Dedifferentiated amniotic fluid mesenchymal stem cell (primary cell): ENCODE results near the gene SPATA3.
"Not testable (repeated sequence)": the region's sequence is repeated elsewhere in the genome, so short reads cannot be mapped to it uniquely, and the experiment has no call there.

Experiments used
- DNase-seq: peaks from one replicate; pipeline ENCODE4 v3.0.0-alpha.2; 2016; ENCODE audit errors: extremely low spot score

Gene SPATA3

DNA sequence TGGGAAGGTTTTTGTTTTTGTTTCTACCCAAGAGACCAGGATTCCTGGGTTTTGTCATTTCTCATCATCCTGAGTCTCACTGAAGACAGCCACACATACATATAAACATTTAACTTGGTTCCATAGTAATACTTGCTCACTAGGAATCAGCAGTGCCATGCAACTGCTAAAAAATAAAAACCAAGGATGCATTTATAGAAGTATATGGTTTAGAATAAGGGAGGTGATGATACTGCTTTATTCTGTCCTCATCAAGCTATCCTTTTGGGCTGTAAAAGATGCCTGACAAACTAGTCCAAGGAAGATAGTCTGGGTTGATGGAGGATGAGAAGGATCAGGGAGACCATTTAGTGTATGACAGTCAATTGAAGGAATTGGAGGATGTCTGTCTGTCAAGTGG lies 740 bp downstream of the SPATA3 start:
- no peak for DNase-seq

DNA sequence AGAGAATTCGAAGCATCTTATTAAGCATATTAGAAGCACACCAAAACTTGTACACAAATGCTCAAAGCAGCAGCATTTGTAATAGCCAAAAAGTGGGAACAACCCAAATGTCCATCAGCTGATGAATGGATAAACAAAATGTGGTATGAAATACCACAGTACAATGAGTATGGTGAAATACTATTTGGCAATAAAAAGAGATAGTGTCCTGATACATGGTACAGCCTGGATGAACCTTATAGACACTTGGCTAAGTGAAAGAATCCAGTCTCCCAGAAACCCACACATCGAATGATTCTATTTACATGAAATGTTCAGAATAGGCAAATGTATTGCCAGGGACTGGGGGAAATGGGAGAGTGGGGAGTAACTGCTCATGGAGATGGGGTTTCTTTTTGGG lies 3.0 kb downstream of the SPATA3 start:
- no peak for DNase-seq

DNA sequence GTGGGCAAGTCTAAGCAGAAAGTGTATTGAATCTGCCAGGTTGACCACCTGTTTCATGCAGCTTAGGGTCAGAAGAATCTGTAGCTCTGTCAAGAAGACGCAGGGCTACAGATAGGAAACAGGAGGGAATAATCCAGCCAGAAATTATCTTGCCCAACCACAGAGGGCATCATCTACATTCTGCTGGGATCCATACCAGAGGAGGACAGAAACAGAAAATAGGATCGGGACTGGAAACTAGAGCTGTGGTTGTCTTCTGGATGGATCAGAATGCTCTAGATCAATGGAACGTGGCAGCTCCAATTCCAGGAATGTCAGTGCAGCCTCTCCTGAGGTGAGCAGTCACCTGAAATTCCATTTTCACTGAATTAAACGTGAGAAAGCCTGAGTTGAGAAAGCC lies 3.6 kb downstream of the SPATA3 start:
- DNase-seq: no peak

DNA sequence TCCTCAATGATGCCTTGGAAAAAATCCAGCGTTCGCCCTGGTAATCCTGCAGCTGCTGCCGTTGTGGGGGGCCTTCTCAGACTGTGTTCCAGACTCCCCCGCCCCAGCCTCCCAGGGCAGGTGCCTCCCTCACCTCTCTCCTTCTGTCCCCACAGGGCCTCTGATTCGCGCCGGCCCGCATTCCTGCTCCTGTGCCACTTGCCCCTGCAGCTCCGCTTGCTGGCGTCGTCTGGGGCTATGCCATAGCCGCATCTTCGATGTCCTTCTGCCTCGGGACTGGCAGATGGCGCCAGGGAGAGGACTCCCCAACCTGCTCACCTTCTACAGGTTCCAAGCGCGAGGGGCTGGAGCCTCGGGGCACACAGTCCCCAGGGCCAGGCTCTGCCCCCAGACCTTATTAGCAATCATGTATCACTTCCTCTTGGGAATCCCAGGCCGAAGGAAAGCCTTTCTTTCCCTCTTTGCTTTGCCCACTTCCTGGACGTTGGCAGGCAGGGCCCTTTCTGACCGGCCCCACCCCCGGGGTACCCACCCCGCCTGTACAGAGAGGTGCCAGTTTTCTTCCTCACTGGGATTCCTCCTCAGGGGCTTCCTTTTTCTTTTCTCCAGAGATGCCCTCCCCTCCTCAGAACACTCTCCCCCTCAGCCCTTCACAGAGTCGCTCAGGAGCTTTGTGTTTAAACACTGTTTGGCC lies 4.4 kb downstream of the SPATA3 start:
- no peak for DNase-seq

DNA sequence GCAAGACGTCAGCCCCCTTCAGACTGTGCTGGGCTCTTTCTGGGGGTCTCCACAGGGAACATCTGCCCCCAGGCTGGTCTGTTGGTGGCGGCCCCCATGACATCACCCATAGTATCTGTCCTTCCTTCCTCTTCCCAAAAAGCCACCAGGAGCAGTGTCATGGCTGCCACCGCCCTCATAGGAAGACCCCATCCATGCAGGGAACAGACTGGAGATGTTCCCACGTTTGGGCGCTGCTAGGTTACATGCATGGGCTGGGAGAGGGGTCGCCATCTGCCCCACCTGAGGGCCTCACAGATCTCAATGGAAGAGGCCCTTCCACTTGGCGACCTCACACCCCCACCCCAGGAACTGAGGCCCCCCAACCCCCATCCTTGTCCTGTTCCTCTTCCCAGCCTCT lies 5.1 kb downstream of the SPATA3 start:
- DNase-seq: no peak

DNA sequence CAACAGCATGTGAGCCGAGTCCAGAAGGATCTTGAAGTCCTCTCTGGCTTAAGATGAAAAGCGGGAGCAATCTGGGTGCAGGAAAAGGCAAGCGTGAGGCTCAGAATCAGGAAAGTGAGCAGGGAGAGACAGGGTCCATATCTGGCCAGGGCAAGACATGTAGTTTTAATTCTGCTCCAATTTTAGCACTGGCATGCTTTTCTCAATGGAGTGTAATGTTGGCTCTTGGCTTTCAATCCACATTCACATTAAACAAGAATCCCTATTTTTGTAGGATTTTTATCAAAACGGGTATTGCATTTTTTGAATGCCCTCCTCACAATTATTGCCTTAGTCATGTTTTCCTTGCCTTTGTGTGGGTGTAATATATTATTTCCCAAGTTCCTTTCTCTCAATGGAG lies 6.0 kb downstream of the SPATA3 start:
- DNase-seq: no peak

DNA sequence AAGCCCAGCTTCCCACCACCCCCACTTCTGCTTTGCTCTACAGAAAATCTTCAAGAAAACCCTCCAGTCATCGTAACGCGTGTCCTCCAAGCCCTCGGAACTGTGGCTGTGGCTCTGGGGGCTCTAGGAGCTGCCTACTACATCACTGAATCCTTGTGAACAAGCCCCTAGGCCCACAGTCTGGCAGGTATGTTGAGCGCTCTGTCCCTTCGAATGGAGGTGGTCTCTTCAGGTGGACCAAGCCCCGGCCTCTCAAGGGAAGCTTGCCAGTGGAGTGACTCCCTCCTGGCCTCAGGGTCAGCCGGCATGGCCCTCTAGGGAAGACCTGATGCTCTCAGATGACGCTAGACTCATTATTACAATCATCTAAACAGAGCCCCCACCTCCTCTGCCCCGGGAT lies 6.7 kb downstream of the SPATA3 start:
- DNase-seq: no peak

DNA sequence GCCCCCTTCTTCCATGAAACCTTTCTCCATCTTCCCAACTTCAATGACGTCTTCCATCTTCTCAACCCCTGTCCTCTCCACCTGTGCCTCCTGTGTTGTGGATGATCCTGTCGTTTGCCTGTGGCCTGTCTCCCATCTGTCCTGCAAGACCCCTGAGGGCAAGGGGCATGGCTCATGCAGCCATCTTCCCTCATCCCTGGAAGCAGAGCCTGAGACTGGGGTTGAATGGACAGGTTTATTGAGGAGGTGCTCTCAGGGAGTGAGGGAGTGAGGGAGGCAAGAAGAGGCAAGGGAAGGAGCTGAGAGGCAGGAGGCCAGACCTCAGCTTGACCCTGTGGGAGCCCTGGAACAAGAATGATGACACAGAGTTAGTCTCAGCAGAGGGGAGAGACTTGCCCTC lies 7.3 kb downstream of the SPATA3 start:
- no peak for DNase-seq

DNA sequence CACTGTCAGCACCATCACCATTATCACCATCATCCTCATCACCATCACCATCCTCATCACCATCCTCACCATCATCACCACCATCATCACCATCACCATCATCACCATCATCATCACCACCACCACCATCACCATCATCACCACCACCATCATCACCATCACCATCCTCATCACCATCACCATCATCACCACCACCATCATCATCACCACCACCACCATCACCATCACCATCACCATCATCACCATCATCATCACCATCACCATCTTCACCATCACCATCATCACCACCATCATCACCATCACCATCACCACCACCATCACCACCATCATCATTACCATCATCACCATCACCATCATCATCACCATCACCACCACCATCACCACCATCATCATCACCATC lies 9.0 kb downstream of the SPATA3 start:
- DNase-seq: not testable (repeated sequence)

DNA sequence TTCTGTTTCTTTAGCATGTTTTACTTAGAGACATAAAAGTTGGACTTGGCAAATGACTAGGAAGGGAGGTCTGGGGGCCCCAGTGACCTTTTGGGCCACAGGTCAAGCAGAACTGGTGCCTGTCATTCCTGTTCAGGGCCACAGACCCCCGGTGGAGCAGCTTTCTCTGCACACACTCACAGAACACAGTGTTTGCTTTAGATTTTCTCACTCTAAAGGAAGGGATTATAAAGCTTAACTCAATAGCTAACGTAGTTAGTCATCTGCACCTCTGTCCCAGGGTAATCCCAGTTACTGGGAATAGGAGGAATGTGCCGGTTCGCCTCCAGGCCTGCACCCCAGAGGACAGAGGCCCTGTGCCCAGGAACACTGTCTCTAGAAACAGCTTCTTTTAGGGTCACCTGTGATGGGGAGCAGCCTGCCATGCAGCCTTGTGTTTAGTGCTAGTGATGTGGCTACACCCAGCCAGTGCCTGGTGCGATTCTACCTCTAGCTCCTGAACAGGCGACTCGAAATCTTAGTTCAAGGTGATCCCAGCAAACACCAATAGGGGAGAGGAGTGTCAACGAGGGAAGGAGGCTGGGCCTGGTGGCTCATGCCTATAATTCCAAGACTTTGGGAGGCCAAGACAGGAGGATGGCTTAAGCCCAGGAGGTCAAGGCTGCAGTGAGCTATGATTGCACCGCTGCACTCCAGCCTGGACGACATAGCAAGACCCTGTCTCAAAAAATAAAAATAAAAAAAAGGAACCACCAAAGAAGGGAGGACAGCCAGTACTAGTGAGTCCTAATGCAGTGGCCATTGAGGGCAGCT lies 11.6 kb downstream of the SPATA3 start:
- DNase-seq: no peak

DNA sequence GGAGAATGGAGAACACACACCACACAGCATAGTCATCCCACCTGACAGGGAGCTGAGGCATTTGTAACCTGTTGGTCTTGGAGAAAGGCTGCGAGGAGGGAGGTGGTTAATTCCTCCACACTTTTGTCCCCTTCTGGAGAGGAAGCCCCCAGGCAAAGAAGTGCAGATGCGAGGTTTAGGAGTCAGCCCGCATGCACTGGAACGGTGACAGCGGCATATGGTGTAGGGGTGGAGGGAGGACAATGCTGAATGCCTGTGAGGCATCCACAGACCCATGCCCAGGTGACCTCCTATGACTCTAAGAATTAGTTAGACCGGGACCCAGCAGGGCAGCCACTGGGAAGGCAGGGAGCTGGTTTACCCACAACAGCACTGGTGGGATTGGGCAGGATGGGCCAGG lies 12.2 kb downstream of the SPATA3 start:
- no peak for DNase-seq

DNA sequence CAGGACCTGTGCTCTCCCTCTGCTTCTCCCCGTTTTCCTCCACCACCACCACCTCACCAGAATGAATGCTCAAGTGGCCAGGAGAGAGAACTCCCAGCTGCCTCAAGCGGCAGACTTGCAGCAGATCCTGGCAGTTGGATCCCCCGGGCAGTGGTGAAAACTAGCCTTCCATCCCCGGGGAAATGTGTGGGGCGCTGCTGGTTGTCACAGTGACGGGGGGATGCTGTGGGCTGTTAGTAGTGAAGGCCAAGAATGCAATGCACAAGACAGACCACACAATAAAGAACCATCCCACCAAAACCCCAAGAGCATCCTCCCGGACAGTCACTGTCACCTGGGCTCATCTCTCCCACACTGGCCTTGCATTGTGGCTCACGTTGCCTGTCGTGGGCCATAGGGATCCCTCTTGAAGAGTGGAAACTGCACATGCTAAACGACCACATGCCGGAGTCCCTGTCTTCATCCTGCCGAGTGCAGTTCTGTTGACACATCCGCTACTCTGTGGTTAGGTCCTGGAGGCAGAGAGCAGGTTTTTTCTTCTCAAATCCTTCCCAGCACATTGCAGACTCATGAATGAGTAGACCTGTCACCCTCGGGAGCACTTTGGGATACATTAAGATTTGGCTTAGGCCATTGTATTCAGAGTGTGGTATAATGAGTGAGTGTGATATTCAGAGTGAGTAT lies 13.5 kb downstream of the SPATA3 start:
- no peak for DNase-seq

DNA sequence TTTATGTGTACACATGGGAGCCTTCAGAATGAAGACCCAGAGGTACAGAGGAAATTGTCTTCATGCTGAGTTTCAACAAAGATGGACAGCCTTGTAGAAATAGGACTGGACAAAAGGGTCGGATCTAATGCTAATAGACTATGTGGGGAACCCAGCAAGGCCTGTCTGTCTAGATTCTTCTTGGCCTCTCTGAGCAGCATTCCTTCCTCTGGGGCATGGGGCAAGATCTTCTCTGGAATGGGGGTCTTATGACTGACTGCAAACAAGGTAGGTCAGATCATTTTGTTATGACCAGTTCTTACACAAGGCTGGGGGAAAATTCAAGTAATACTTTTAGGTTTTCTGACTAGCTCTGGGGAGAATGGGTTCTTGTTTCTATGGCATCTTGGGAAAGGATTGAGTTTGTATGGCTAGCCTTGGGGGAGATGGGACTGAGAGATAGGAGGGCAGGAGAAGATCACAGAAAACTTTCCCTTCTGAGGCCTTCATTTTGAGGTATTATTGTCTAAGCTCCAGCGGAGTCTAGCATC lies 14.3 kb downstream of the SPATA3 start:
- DNase-seq: no peak

DNA sequence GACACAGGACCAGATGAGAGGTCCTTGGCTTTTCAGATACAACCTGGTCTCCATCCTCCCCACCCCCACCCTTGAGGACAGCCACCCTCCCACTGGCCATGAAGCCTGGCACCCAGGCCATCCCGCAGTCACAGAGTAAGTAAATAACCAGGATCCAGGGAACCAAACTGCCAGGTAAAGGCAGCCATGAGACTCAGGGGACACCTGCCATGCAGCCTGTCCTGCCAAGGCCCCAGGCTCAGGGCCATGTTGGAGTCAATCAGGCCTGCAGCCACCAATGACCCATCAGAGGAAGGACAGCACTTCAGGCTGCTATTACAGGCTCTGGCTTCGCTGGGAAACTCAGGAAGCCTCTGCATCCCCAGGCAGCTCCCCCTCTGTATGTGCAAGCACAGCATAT lies 15.6 kb downstream of the SPATA3 start:
- DNase-seq: no peak

DNA sequence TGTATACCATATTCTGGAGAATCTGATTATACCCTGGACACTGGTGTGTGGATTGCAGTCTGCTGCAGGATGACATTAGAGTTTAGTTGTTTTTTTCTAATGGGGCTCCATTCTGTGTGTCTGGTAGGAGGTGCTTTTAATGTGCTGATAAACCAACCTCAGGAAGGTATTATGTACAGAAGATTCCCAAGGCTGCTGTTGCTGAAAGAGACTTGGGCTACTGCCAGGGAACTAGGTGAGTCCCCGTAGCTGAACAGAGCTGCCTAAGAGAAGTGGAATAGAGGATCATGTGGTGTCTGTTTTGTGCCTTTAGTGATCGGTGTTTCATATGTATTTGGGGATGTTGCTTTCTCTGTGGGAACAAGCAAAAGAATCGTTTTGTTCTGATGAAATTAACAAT lies 16.5 kb downstream of the SPATA3 start:
- no peak for DNase-seq

DNA sequence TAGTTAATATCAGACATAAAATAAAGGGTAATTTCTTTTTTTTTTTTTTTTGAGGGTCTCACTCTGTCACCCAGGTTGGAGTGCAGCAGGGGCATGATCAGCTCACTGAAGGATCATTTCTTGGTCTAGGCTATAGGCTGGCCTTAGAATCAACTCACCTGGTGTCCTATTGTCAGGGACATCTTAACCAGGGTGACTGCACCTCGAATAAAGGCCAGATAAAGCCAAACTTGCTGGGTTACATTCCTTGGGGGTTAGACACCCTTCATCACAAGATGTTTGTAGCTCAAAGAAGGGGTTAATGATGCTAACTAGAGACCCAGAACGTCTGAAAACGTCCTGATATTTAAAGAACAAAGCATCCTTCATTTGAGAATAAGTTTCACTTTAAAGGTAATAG lies 17.9 kb downstream of the SPATA3 start:
- no peak for DNase-seq

DNA sequence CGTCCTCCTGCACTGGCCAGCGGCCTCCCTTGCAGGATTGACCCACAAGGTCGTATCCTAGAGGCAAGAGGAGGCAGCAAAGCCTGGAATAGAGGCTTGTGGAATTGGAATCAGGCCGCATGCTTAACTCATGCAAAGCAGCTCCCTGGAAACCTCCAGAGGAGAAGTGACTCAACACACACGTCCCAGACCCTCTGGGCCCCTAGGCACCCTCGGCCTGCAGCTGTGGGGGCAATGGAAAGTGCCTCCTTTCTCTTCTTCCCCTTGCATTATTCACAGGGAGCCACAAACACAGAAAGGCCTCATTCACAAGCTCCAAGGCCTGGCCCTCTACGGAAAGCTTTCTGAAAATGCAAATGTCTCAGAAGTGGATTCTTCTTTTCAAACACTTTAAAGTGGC lies 19.6 kb downstream of the SPATA3 start:
- no peak for DNase-seq

DNA sequence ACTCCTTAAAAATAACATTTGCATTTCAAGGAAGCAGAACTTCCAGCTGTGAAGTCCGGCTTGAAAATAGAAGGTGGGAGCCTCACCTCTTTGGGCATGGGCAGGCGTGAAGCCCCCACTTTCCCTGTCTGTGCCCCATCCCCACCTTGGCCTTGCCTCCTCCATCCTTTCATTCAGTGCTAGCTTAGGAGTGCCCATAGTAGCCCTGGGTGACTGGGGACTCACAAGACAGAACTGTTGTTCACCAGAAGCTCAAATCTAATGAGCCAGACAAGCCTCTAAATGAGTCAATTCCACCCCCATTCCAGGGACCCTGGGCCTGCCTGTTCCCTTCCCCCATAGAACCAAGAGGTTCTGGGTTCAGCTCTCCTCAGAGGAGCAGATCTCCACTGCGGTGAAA lies 20.0 kb downstream of the SPATA3 start:
- no peak for DNase-seq

DNA sequence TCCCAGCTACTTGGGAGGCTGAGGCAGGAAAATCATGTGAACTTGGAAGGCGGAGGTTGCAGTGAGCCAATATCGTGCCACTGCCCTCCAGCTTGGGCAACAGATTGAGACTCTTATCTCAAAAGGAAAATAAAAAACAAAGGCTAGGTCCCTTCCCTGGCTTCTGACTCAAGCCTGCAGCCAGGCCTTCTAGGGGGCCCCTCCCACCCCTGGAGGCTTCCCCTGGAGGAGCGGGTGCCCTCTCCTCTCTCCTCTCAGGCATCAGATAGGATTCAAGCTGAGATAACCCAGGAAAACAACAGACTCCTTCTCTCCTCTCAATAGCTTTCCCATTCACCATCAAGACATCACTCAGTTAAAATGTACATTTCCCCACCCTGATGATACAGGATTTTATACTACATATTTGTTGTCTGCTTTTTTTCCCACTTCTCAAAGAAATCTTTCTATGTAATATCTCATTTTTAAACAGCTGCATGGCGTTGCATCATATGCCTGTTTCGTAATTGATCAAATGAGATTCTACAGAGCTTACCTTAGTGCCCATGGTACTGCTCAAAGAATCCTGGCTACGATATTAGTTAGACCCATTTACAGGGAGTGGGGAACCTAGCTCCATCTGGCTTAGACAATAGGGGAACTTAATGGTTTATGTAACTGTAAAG lies 20.8 kb downstream of the SPATA3 start:
- no peak for DNase-seq

DNA sequence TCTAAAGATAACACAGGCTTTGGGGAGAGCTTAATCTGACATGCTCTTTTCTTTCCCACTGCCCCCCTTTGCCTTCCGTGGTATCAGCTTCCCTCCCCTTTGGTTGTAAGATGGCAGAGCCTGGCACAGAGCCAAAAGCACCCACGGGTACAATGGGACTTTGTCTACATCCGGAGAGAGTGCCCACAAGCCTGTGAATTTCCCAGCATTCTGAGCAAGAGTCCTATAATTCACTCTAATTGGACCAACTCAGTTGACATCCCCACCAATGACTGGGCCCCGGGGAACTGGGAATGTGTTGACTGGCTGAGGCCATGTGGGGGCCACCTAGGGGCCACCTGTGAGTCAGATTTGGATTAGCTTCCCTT lies 21.3 kb downstream of the SPATA3 start:
- no peak for DNase-seq

DNA sequence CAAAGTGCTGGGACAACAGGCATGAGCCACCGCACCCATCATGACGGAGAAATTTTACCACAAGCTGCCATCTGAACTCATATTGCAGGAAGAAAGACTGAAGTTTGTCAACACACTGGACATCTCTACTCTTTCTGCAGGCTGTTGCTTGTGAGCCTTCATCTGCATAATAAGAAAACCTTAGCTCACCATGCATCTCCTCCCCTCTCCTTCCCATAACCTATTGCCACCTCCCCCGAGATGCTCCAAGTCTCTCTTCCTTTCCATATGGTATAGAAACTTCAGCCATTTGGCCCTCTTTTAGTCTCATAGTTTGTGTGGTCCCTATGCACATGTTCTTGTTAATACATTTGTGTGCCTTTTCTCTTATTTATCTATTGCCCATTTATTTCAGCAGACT lies 22.3 kb downstream of the SPATA3 start:
- DNase-seq: no peak

DNA sequence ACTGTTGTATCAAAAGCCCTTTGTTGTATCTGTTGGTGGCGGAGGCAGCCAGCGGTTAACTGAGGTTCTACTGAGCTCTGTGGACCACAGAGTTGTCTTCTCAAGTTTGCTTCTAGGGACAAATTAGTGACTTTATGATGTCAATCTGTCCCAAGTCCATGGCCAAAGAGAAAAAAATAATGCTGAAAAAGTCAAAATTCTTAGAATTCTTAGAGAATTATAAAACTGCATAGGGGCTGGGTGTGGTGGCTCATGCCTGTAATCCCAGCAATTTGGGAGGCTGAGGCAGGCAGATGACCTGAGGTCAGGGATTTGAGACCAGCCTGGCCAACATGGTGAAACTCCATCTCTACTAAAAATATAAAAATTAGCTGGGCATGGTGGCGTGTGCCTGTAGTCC lies 29.1 kb downstream of the SPATA3 start:
- DNase-seq: not testable (repeated sequence)
